Measurements from ENCODE around the gene HNMT.

DNA sequence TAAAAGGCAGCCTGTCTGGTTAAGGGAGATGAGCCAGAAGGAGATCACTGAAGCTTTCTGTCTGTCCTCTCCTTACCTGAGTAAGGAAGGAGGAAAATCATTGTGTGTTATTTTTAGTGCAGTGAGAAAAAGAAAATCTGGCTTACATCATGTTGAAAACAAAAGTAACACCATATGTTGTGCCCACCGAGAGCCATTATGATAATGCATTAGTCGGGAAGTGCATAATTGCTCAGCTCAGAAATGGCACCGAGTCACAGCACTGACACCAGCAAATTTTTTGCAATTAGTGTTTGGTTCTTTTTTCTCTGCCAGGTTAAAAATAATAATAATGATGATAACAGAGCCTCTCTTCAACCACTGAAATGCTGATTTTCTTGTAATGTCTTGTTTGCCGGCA lies 46.6 kb downstream of the HNMT start:
- no peak for TF ChIP-seq CTCF (conservative IDR thresholded peaks at IDR 0.05)
- TF ChIP-seq EZH2 (IDR thresholded peaks at IDR 0.05; ENCODE audit: low read depth) = no peak

Measured in PC-9 (cell line).